GM12892 (cell line): ENCODE measurements around the gene SPTY2D1. TPM values are rescaled to one million over a fixed set of nuclear protein-coding genes. Genes with fewer than 3 reads are reported as not detected.
"Not testable (repeated sequence)": the region's sequence is repeated elsewhere in the genome, so short reads cannot be mapped to it uniquely, and the experiment has no call there.

ENCODE experiments used
- DNase-seq: peaks from one replicate; pipeline ENCODE4 v3.0.0; 2011; ENCODE audit not compliant: insufficient read length
- FAIRE-seq: peaks from 2 replicates; lab custom pipeline; 2011; peaks lifted over from hg19 to GRCh38; lab: Jason Lieb, UNC
- POLR2A ChIP-seq: IDR thresholded peaks from 2 replicates; pipeline ENCODE4 v1.6.1; 2011; ENCODE audit warnings: low read depth, low read length, control low read depth
- POLR2AphosphoS5 ChIP-seq: IDR thresholded peaks from 2 replicates; pipeline ENCODE4 v1.6.1; 2011; ENCODE audit warnings: low read depth, low read length, control low read depth
- TAF1 ChIP-seq: IDR thresholded peaks from 2 replicates; pipeline ENCODE4 v1.6.1; 2011; ENCODE audit warnings: low read depth, mild to moderate bottlenecking, control low read depth, low read length, borderline replicate concordance
- polyA plus RNA-seq: library from polyadenylated mRNA; unstranded; fragments of >200 nt; gene quantifications from one replicate; pipeline ENCODE4 v1.2.1, GENCODE V29; 2012; ENCODE audit warnings: missing spikeins, inconsistent platforms; ENCODE audit not compliant: missing spikeins

SPTY2D1 gene
- polyA plus RNA-seq, result 9.9 TPM

- DNase-seq (peak; percentile 86), FAIRE-seq (peak; percentile 100)
- TF ChIP-seq TAF1, result peak; percentile 91
- TF ChIP-seq POLR2A, result peak; percentile 97
- peak; percentile 96 for TF ChIP-seq POLR2AphosphoS5
These were observed at the start of gene SPTY2D1 for GRCh38 chr11:18634140-18635032. Gene SPTY2D1, minus strand, starts transcription at chr11:18634342. Its CDS starts 85 bp downstream, at chr11:18634257.

- FAIRE-seq (no peak), DNase-seq (no peak)
- TF ChIP-seq TAF1, result no peak
- no peak for TF ChIP-seq POLR2AphosphoS5
- no peak for TF ChIP-seq POLR2A
These were observed 48.3 kb upstream of the SPTY2D1 start for GRCh38 chr11:18682466-18682865.

GRCh38 chr11:18681949-18682348 is 47.8 kb upstream of the SPTY2D1 start:
- DNase-seq, FAIRE-seq: not testable (repeated sequence)

- no peak for DNase-seq
- TF ChIP-seq POLR2A (no peak), TAF1 (no peak), POLR2AphosphoS5 (no peak)
- FAIRE-seq, result no peak
These were observed 43.4 kb upstream of the SPTY2D1 start for GRCh38 chr11:18677560-18677959.

GRCh38 chr11:18676803-18677202 is 42.7 kb upstream of the SPTY2D1 start:
- no peak for DNase-seq
- no peak for FAIRE-seq
- TF ChIP-seq TAF1 (no peak), POLR2AphosphoS5 (no peak), POLR2A (no peak)

GRCh38 chr11:18672209-18672608 is 38.1 kb upstream of the SPTY2D1 start:
- DNase-seq, FAIRE-seq: not testable (repeated sequence)

GRCh38 chr11:18671246-18671645 is 37.1 kb upstream of the SPTY2D1 start:
- FAIRE-seq, result no peak
- no peak for DNase-seq
- no peak for TF ChIP-seq POLR2AphosphoS5
- TF ChIP-seq TAF1, result no peak
- no peak for TF ChIP-seq POLR2A

GRCh38 chr11:18669711-18670110 is 35.6 kb upstream of the SPTY2D1 start:
- DNase-seq, result no peak
- FAIRE-seq, result no peak
- TF ChIP-seq TAF1 (no peak), POLR2AphosphoS5 (no peak), POLR2A (no peak)

GRCh38 chr11:18669219-18669596 is 35.1 kb upstream of the SPTY2D1 start:
- FAIRE-seq, result no peak
- DNase-seq, result no peak
- TF ChIP-seq TAF1 (no peak), POLR2AphosphoS5 (no peak), POLR2A (no peak)

GRCh38 chr11:18668131-18668530 is 34.0 kb upstream of the SPTY2D1 start:
- no peak for DNase-seq
- no peak for FAIRE-seq
- TF ChIP-seq POLR2A, result no peak

GRCh38 chr11:18665353-18665872 is 31.3 kb upstream of the SPTY2D1 start:
- DNase-seq, FAIRE-seq: not testable (repeated sequence)

GRCh38 chr11:18657673-18658072 is 23.5 kb upstream of the SPTY2D1 start:
- no peak for DNase-seq
- FAIRE-seq, result no peak

More at GRCh38 chr11:18657673-18658072, 23.5 kb upstream of the SPTY2D1 start:
- no peak for TF ChIP-seq POLR2A
- TF ChIP-seq POLR2AphosphoS5, result no peak
- TF ChIP-seq TAF1, result no peak
